Raji (cell line): ENCODE results near the gene SLC35E1.

Source experiments
- POLR2A ChIP-seq: IDR thresholded peaks from 2 replicates; pipeline ENCODE4 v1.6.1; 2011; ENCODE audit warnings: low read depth, low read length, control low read depth; ENCODE audit not compliant: insufficient read depth

The SLC35E1 gene

DNA sequence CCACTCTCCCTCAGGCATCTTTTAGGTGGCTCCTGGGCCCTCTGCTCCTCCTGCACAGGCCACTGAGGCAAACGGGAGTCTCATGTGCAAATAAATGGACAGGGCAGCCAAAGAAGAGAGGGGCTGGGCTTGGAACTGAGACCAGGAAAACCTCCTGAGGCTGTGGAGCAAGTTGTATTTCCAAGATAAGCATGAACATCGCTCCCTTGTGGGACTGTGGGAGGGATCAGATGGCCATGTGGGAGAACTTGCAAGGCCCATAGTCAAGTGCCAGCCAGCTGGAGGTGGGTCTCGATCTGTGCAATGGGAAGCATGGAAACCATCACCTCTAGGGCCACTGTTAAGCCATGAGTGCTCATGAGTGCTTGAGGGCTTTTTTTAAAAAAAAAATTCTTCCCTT is 30.9 kb upstream of the SLC35E1 start:
- no peak for TF ChIP-seq POLR2A

DNA sequence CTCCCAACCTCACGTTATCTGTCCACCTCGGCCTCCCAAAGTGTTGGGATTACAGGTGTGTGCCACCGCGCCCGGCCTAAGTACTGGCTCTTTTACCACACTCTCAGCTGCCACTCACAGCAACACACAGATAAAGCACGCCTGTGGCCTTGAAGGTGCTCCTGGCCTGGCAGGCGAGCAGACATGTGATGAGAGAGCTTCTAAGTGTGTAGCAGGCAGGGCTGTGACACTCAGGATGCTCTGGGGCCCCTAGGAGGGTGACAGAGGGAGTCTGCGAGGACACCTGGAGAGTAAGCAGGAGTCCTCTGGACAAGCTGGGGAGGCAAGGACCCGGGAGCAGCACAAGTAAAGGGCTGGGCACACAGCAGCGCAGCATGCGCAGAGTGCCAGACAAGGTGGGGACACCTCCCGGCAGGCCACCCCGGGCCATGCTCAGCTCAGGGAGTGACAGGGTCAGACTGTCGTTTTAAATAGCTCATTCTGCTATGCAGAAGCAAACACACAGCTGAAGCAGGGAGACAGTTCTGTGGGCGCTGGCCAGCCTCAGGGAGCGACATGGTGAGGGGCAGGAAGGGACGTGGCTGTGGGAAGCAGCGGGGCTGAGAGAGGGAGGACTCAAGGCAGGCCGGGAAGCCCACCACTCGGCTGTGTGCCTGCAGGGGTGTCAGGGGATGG is 29.3 kb upstream of the SLC35E1 start:
- TF ChIP-seq POLR2A = no peak

DNA sequence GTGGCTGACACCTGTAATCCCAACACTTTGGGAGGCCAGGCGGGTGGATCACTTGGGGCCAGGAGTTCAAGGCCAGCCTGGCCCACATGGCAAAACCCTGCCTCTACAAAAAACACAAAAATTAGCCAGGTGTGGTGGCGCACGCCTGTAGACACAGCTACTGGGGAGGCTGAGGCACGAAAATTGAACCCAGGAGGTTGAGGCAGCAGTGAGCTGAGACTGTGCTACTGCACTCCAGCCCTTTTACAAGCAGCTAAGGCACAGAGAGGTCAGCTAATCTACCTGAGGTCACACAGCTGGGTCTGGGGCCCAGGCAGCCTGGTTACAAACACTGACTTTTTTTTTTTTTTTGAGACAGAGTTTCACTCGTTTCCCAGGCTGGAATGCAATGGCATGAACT is 28.6 kb upstream of the SLC35E1 start:
- no peak for TF ChIP-seq POLR2A

DNA sequence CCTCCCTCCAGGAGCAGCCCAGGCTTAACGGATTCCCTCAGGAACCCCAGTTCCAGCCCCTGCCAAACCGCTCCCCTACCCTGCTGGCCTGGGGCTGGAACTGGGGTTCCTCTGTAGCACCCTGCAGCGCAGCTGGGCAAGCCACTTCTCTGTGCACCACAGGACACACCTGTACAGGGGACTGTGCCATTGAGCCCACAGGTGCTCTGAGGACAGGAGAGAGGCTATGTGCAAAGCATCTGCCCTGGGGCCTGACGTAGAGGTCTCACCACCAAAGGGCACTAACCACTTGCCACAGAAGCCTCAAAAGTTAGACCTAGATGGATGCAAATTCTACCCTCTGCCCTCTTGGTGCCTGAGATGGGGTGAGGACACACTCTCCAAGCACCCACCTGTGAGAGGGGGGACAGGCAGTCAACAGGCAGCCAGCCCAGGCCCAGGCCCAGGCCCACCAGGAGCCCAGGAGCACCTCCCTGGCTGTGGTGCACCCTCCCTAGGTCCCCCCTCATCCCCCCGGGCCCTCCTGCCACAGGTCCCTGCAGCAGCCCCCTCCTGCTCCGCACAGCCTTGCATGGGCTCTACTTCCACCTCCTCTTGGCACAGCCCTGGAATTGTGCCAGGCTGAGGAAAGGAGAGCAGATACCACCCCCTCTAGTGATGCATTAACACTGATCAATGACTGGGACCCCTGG is 27.6 kb upstream of the SLC35E1 start:
- TF ChIP-seq POLR2A = no peak

DNA sequence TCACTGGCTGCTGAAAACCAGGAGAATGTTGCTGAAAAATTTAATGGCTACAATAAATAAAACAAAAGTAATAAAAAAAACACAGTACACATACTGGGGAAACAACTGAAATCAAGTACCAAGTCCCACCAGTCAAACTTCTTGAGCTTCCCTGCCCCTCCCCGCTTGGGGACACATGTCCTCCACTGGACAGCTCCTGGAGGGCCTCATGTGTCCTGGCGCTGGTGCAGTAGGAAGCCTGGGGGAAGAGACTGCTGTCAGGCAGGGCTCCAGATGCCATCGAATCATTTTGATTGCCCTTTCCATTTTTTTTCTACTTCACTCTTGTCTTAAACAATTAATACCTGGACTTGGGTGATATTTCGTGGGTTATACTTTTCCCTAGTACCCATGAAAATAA is 26.6 kb upstream of the SLC35E1 start:
- no peak for TF ChIP-seq POLR2A

DNA sequence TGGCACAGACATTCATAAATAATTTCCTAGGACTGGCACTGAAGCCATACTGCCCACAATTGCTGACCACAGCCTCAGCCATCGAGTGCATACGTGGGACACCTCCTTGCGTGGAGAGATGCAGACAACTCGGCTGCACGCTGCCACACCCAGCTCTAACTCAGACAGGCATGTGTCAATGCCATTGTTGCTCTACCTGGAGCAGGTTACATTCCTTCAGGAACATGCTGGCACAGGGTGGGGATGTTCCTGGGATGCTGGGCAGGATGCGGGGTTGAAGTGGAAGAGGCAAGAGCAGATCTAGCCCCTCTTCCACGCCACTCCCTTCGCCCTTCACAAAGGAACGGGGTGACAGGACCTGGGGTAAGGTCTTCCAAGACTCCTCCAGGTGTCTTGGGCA is 24.2 kb upstream of the SLC35E1 start:
- TF ChIP-seq POLR2A = no peak

DNA sequence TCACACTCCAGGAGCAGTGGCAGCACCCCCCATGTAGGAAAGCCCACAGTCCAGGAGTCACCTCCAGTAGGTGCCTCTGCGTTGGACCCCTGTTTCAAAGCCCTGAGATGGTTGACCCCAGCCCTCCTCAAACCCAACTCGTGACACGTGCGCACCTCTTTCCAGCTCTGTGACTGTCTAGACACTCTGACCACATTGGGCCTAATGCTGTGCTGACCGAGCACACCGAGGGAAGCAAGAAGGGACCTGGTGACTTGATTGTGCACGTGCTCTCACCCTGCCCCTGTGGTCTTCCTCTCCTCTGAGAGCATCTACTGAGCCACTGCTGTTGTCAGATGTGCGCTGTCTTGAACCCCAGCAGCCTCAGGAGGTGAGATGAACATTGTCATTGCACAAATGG is 22.9 kb upstream of the SLC35E1 start:
- TF ChIP-seq POLR2A = no peak

DNA sequence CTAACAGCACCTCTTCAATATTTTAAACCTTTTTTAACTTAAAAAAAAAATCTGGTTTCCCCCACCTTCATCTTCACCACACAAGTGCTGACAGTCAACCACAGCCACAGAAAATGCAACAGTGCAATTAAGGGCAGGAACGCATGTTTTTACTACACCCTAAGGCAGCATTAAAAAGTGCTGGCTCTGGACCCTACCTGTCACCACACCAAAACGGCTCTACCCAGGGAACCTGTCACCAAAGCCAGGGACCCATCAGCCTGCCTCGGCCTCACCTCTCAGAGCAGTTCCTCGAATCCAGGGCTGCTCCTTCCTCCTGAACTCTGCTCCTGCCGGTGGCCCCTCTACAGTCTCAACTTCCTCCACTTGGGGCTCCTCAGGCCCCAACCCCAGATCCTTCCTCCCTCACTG is 22.5 kb upstream of the SLC35E1 start:
- TF ChIP-seq POLR2A = no peak

DNA sequence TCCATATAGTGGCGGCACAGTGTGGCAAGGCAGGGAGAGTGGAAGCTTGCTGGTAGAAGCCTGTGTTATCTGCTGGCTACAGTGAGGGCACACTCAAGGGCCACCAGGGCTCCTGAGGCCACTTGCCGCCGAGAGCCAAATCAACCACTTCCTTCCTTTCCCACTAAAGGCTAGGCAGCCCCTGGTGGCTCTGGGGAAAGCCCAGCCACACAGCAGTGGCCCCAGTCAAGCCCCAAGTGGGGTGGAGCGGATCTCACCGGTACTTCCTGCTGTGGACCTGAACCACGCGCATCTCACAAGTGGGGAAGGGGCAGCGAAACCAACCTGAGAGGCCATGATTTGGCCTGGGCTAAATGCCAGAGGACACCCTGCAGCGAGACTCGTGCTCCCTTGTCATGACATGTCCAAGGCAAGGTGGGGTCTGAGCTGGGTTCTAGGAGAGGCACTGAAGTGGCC is 21.9 kb upstream of the SLC35E1 start:
- TF ChIP-seq POLR2A = no peak

DNA sequence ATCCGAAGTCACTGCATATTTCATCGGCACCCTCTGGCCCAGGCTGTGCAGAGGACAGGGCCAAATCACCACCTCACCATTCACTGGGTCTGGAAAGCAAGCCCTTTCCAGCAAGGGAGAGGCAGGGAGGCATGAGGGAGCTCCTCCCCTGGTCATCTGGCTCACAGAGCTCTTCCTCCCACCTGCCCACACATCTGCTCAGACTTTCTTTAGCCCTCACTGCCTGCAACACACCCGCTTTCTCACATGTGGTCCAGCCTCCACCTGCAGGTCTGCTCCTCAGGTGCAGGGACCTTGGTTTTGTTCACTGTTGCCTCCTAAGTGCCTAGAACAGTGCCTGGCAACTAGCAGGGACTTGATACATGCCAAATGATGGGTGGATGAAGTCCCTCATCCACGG is 21.0 kb upstream of the SLC35E1 start:
- no peak for TF ChIP-seq POLR2A

DNA sequence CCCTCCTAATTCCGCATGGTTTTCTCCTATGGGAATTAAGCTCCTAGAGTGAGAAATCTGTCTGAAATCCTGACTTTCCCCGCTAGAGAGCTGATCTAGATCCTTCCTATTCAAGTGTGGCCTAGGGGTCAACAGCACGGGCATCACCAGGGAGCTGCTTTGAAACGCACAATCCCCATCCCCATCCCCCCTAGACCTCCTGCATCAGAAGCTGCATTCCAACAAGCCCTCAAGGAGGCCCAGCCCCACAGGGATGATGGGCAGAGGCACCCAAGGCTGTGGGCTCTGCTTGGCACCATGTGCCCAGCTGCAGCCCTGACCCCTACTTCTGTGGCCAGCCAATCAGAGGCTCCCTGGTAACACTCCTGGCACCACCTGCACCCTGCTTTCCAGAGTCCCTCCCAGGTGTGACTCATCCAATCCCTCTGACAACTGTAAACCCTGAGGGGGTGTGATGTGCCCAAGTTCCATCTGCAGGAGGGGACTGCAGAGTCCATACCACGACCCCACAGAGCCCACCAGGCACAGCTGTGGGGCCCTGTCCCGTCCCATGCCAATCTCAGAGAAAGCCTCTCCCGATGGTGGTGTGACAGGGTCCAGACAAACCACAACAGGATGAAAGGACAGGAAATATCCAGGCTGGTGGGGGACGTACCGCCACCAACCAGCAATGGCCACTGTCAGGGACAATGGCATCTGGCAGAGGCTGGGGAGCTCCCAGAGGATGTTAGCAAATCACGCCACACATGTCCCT is 19.8 kb upstream of the SLC35E1 start:
- TF ChIP-seq POLR2A = no peak

DNA sequence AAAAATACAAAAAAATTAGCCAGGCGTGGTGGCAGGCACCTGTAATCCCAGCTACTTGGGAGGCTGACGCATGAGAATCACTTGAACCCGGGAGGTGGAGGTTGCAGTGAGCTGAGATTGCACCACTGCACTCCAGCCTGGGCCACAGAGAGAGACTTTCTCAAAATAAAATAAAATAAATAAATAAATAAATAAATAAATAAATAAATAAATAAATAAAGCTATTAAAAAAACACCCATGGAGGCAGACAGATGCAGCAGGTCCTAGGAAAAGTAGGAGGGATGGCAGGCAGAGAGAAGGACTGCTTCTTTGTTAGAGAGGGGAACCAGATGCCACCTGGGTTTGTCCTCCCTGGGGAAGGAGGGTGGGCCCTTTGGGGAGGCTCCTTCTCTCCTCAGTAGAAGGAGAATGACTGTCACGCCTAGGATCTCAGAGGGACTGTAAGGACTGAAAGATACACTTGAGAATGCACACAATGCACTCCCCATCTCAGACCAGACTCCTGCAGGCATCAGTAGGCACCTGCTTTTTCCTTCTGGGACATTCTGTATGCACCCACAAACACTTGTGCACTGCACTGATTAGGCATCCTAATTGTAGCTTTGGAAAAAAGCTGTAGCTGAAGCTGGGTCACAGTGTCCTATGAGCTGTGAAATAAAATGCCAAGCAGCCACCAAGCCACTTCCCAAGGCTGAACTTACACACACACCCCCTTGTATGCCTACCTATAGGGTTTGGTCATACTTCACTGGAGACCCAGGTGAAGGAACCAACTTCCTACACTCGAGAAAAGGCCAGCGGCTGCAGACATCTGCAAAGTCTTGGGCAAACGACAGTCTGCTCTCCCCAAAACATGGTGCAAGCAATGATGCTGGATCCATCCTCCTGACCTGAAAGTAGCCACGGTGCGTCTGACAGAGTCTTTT is 18.9 kb upstream of the SLC35E1 start:
- no peak for TF ChIP-seq POLR2A

DNA sequence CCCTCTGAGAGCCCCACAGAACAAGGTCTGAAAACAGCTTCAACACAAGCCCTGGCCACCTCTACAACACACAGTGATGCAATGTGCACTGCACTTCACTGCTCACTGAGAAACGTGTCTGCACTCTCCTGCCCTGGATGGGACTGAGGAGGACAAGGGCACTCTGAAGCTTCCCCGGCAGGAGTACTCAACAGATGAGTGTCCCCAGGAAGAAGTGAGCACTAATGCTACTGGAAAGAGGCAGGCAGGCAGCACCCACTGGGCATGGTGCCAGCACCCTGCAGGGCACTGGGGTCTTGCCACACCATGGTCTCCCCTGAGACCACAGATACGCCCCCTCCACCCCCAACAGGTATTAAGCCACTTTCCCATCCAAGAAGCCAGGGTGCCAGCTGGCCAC is 17.7 kb upstream of the SLC35E1 start:
- peak; percentile 48; the same call in 1 of the 2 replicates for TF ChIP-seq POLR2A

DNA sequence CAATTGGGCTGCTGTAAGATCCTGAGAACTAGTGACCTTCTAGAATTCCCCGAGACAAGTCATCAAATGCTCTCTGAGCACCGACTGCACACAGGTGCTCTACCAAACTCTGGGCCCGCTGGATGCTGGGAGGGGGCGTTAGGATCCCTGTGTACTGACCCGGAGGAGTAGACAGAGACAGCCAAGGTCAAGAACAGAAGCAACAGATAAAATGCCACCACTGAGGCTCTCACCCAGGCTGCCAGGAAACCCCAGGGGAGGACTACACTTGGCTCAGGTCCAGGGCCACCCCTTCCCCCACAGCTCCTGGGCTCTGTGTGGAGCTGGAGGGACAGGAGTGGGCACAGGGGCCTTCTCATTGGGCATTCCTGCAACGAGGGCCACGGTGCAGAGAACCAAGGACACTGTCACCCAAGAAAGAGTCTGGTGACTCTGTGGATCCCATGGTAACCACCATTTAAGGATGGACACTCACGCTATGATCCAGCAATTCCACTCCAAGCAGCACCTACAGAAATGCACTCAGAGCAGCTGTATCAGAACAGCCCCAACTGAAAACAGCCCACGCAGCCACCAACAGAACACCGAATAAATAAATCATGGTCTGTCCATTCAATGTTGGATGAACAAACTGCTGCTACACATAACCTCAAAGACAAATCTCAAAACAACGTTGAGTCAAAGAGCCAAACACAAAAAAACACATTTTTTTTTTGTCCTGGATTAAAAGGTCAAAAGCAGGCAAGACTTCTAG is 16.8 kb upstream of the SLC35E1 start:
- no peak for TF ChIP-seq POLR2A
